HK-2 (cell line): ENCODE results near the gene TMEM108.

Experiments
- DNase-seq: peaks from one replicate; pipeline ENCODE4 v3.0.0-alpha.2; 2018; ENCODE audit not compliant: unreplicated experiment

The TMEM108 gene

GRCh38 chr3:133227813-133228212, 189.6 kb downstream of the TMEM108 start:
- DNase-seq = no peak

DNA sequence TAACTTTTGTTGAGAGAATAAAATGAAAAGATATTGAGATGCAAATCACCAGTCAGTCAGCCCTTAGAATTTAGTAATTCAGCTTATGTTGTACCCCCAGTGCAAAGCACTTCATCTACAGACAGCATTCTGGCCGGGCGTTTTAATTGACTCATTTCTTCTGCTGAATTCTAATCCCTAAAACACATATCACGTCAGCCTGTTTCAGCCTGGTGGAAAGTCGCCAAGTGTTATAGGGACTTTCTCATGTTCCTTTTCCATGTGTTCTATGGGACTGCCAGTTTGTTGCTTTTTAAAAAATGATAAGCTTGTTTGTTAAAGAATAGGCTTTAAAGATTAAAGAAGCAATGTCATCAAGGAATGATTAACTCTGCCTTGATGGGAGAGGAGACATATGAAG, 192.0 kb downstream of the TMEM108 start:
- no peak for DNase-seq

- DNase-seq = no peak
Measured at GRCh38 chr3:133236901-133237300, 198.7 kb downstream of the TMEM108 start.

- no peak for DNase-seq
Measured at GRCh38 chr3:133237380-133237779, 199.2 kb downstream of the TMEM108 start.

- no peak for DNase-seq
Measured at GRCh38 chr3:133238015-133238414, 199.8 kb downstream of the TMEM108 start.

DNA sequence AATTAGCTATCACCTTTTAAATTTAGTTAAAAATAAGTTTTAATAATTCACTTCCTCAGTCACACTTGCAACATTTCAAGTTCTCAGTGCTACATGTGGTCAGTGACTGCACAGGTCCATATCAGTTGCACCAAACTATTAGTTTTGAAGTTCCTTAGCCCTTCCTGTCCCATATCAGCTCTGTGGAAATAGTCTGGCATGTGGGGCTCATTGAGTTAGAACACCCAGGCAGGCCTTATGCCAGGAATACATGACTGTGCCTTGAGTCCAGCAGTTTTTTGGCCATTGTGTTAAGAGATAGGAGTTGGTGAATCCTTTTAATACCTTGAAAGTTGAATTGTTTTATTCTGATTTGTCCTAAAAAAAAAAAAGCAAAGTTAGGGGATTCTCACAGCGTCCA, 207.9 kb downstream of the TMEM108 start:
- no peak for DNase-seq

GRCh38 chr3:133246773-133247172, 208.6 kb downstream of the TMEM108 start:
- no peak for DNase-seq

GRCh38 chr3:133248389-133248788, 210.2 kb downstream of the TMEM108 start:
- no peak for DNase-seq

- no peak for DNase-seq
Measured at GRCh38 chr3:133249490-133249889, 211.3 kb downstream of the TMEM108 start.

GRCh38 chr3:133254151-133254550, 216.0 kb downstream of the TMEM108 start:
- no peak for DNase-seq

DNA sequence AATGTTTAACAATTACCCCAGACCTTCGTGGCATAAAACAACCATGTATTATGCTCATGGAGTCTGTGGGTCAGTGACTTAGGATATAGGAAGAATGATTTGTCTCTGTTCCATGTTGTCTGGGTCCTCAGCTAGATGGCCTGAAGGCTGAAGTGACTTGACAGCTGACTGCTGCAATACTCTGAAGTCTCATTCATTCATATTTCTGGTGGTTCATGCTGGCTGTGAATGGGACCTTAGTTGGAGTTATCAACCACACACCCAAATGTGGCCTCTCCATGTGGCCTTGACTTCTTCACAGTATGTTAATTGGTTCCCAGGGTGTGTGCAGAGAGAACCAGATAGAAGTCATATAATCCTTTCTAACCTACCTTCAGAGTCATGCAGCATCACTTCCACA, 216.5 kb downstream of the TMEM108 start:
- DNase-seq = no peak

DNA sequence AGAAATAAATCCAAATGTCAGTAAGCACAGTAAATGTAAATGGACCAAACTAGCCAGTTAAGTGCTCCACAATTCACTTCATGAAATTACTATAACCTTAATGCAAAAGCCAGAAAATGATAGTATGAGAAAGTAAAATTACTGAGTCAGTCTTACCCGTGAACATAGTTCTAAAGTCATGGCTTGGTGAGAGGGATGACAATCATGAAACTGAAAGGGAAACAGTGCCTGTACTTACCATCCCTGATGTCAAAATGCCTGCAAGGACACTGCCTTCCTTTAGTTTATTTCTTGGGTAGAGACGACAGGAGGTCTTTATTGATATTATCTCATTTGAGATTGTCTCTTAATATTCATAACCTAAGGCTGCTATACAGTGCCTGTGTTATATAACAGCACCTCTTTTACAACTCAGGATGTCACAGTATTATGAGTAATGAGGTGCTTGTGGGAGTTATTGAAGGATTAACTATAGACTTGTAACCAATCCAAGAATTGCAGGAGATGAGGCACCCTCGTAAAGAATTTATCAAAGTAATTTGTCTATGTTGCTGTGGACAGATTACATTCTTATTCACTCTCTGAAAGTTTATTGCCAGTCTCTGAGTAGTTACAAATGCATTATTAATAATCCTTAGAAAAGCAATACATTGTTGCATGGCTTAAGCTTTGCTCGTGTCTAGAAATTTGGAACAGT, 218.7 kb downstream of the TMEM108 start:
- DNase-seq = no peak

DNA sequence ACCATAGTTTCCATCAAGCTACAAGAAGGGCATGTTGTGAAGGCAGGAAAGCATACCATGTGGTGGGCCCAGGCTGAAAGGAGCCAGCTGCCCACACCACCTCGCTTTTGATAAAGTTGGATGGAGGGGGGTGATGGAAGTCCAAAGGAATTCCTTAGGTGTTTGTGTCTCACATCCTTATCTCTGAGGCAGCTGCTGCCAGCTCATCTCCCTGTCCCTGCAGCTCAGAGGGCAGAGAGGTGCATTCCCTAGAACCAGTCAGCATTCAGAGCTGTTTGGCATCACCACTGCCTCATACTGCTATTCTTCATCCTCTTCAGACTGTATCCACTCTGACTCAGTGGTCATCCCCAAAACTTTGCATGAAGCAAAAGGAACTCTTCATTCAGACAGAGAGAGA, 220.2 kb downstream of the TMEM108 start:
- no peak for DNase-seq

DNA sequence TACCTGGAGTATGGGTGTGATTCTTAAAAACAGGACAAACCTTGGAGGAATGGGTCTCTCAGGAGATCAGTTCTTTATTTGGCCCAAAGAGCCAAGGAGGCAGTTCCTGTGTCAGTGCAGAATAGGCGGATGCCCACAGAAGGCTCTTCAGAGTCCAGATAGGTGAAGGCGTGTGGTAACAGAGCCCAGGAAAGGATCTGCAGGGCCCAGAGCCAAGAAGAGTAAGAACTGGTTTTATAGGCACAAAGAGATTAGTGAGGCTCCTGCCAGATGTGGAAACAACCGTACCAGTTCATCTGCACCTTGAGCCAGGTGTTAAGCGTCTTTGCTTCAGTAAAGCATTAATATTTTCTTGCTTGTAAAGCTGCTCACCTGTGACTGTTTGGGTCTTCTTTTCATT, 221.6 kb downstream of the TMEM108 start:
- no peak for DNase-seq

DNA sequence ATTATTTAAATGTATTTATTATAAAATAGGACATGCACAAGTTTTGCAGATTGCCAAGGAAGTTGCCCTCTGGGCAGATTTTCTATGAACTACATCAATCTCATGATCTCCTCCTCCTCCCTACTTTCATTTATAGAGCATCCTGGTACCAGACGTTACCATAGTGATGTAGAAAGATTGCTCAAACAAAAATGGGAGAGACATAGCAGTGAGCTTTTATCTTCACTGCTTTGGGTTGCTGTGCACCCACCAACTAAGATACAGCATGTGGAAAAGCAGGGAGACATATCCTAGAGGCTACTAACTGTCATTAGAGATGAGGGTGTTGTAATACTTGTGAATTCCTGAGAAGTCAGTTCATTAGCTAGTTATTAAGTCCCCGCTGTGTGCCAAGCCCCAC, 224.1 kb downstream of the TMEM108 start:
- DNase-seq = no peak

- no peak for DNase-seq
Measured at GRCh38 chr3:133264920-133265319, 226.7 kb downstream of the TMEM108 start.

- no peak for DNase-seq
Measured at GRCh38 chr3:133268726-133269134, 230.5 kb downstream of the TMEM108 start.

DNA sequence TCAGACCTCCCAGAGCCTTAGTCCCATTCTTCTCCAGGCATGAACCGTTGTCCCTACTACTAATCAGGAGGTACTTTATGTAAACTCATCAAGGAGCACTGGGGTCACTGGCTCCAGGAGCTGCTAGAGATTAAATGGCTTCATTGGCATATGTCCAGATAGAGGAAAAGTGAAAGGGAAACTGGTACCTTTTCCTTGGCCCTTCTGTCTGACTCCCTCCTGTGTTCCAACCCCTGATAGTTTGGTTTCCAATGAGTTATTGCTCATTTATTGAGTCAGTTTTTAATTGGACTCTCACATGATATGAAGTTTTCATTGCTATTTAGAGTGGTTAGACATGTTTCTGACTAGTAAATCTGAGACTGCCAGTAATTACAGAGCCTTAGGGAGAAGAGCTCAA, 231.2 kb downstream of the TMEM108 start:
- DNase-seq = no peak

- DNase-seq = no peak
Measured at GRCh38 chr3:133270631-133271030, 232.4 kb downstream of the TMEM108 start.

GRCh38 chr3:133271042-133271441, 232.9 kb downstream of the TMEM108 start:
- DNase-seq = no peak

DNA sequence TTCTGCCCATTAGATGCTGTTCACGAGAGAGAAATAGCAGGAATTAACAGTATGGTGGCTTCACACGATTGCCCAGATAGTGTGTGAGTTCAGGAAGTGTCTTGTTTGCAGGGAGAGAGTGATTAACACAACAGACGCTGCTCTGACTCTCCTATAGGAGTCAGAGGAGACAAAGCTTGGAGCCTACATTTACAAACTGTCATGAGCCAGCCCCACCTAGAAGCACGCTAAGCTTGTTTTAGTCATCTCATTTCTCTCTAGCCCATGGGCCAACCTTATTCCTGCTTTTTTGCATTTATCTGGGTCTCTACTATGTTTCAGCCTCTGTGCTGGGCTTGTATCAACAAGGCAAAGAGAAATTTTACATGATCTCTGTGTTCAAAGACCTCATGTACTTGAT, 233.3 kb downstream of the TMEM108 start:
- DNase-seq = no peak

DNA sequence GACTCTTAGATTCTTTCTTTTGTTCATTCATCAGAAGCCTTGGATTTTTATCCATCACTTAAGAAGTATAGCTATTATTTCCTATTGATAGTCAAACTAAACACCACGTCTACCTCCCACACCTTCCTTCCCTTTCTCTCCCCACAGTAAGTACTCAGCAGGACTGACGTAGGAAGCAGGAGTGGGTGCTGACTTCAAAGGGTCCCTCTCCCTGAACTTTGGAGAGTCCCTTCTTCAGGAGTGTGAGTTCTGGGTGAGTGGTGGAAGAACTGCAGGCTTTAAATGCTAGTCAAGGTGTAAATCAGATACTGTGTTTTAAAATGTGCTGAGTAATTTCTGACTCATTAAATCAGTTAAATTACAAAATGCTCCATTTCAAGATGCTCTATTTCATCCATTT, 235.2 kb downstream of the TMEM108 start:
- no peak for DNase-seq

DNA sequence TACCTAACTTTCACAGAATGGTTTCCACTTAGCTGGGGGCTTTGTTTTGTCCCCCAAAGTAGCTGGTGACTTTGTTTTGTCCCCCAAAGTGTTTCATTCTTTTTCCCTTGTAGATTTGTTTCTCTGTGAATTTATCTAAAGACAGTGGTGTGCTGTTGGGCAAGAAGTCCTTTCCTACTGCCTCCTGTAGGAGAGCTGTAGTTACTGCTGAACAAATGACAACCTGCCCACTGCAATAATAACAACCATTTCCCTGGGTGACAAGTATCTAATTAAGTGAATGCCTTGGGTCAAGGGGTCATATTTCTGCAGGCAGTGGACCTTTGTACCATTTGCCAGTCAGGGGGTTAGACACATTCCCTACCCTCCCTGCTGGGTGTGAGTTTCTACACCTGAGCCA, 236.3 kb downstream of the TMEM108 start:
- DNase-seq = no peak

DNA sequence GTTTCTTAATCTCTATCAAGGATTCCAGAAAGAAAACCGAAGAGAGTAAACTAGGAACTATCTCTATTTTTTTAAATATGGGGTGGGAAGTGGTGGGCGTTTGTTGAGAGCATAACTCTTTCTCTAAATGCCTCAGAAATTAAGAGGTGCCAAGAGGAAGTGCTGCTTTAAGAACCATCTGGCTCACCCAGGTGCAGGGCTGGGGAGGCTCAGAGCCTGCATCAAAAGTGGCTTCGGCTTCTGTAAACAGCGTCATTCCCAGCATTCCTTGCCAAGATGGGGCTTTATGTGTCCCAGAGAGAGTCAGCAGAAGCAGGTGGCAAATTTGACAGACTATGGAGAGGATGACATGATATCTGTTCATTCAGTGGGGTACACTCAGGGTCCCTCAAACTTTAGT, 238.4 kb downstream of the TMEM108 start:
- DNase-seq = no peak
